ENCODE measurements around the gene CUX1. TPM values are rescaled to one million over a fixed set of nuclear protein-coding genes. Genes with fewer than 3 reads are reported as not detected.

The CUX1 gene
- polyA plus RNA-seq, 12 donors = 38.3 to 53.1 (median 44.7) TPM

DNA sequence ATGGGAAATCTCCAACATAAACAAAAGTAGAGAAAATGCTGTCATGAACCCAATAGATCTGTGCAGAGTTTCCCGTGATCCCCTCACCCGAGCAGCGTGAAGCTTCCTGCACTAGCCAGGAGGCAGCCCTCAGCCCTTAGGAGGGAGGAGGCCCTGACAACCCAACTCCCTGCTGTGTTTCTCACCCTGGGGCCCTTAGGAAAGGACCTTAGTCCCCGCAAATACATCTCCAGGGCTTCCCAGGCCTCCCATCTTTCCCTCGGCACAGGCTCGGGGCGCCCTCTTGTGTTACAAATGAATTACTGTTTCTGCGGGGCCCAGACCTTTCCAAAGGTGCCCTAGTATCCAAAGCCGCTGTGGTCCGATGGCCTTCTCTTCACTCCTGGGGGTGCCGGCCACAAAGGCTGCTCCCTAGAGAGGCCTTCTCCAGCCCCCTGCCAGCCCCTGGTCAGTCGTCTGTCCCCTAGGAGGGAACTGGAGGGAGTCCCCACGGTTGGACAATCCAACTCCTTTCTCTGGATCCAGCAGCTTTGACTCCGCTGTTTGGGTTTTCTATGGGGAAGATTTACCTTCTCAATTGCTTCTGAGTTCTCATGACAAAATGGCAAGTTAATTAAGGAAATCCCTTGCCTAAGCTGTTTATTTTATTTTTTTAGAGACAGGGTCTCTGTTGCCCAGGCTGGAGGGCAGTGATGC is 419.3 kb downstream of the CUX1 start:
- DNase-seq = peak; percentile 54

DNA sequence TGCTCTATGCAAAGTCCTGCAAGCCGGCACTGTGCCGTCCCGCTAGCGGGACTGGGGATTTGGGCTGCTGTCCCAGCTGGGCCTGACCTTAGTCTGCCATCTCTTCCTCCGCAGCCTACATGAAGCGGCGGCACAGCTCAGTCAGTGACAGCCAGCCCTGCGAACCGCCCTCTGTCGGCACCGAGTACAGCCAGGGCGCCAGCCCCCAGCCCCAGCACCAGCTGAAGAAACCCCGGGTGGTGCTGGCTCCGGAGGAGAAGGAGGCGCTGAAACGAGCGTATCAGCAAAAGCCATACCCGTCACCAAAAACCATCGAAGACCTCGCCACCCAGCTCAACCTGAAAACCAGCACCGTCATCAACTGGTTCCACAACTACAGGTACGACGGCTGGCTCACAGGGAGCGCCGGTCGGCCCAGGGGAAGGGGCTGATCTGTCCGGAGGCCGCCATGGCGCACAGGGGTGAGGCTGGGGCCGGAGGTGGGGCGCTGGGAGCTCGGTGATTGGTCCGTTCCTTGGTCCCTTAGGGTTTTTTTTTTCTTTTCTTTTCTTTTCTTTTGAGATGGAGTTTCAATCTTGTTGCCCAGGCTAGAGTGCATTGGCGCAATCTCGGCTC is 421.9 kb downstream of the CUX1 start:
- DNase-seq = no peak

DNA sequence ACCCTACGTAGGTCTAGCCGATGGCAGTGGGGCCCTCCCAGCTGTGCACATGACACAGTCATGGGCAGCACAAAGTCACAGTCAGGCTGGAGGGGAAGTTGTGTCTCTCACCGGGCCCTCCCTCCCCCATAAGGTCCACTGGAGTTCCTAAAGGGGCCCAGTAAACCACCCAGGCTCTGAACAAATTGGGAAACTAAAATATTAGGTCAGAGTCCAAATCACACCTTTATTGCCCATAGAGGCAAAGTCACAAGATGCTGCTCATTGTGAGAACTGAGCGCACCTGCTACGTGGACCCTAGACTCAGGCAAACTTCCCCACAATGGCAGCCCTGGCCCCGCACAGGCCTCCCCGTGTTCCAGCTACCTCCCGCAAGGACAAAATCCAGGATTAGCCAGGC is 424.0 kb downstream of the CUX1 start:
- DNase-seq = no peak

DNA sequence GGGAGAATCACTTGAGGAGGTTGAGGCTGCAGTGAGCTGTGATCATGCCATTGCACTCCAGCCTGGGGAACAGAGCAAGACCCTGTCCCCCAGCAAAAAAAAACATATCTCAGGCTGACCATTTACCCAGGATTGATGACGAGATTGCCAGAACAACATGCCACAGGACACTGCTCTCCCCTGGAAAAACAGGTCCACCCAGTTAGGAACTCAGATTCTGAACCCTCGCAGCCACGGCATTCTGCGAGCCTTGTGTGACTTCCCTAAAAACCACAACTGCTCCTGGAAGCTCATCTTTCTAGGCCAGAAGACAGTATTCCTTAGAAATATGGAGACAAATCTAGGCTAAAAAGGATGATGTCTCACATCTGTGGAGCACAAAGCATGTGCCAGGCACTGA is 427.2 kb downstream of the CUX1 start:
- DNase-seq = no peak

DNA sequence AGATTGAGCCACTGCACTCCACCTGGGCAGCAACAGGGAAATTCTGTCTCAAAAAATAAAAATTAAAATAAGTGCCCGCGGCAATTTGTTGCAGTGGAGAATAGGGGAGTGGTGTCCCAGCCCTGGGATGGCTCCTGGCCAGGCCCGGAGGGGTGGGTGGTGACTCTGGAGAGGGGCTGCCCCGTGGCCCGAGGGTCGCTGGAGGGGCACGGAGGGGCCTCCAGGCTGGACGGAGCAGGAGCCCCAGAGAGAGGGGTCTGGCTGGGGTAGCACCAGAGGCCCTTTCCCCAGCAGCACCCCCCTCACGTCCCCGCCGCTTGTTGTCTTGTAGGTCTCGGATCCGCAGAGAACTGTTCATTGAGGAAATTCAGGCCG is 430.6 kb downstream of the CUX1 start:
- no peak for DNase-seq

DNA sequence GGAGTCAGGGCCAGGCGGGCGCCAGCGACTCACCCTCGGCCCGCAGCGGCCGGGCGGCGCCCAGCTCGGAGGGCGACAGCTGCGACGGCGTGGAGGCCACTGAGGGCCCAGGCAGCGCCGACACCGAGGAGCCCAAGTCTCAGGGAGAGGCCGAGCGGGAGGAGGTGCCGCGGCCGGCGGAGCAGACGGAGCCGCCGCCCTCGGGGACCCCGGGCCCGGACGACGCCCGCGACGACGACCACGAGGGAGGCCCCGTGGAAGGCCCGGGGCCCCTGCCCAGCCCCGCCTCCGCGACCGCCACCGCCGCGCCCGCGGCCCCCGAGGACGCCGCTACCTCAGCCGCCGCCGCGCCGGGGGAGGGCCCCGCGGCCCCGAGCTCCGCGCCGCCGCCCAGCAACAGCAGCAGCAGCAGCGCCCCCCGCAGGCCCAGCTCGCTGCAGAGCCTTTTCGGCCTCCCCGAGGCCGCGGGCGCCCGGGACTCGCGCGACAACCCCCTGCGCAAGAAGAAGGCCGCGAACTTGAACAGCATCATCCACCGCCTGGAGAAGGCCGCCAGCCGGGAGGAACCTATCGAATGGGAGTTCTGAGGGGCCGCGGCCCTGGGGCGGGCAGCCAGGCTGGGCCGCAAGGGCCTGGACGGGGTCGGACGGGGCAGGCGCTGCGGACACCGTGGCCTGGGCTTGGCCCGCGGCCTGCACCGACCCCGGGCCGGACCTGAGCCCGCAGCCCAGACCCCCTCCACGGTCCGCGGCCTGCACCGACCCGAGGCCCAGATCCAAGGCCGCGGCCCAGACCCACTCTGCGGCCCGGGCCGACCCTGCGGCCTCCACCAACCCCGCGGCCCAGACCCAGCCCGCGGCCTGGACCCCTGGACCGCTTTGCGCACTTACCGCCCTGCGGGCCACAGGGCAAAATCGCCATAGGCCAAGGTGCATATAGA is 431.3 kb downstream of the CUX1 start:
- DNase-seq = no peak

DNA sequence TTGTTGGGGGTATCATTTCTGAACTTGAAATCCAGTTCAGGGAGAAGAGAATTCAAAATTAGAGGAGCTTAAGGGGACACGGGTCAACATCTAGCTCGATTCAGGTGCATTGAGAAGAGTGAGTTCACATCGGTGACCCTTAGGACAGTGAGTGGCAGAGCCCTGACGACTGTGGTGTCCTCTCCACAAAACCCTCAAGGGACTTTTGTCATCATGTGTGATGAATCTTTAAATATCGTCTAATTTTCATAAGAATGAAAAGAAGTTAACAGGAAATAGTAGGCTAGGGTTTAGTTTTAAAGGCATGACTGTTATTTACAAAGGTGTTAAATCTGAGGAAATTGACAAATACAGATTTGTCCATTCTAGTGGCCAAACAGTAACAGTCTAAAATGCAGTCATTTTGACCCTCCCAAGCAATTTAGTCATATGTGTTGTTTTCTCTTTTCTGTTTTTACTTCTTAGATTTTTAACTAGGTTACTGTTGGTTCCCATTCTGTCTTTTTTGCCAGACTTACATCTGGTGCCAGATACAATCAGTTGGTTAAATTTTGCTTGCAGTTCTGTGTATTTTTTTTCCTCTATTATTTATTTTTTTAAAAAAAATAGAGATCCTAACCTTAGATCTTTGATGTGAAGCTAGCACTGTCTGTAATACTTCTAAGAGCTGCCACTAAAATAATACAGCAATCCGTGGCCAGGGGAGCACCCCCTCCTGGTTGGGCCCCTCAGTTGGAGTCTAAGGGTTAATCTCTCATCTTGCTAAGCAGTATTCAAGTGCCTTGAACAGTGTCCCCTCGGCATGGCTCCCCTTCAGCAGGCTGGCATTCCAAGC is 434.3 kb downstream of the CUX1 start:
- no peak for DNase-seq

DNA sequence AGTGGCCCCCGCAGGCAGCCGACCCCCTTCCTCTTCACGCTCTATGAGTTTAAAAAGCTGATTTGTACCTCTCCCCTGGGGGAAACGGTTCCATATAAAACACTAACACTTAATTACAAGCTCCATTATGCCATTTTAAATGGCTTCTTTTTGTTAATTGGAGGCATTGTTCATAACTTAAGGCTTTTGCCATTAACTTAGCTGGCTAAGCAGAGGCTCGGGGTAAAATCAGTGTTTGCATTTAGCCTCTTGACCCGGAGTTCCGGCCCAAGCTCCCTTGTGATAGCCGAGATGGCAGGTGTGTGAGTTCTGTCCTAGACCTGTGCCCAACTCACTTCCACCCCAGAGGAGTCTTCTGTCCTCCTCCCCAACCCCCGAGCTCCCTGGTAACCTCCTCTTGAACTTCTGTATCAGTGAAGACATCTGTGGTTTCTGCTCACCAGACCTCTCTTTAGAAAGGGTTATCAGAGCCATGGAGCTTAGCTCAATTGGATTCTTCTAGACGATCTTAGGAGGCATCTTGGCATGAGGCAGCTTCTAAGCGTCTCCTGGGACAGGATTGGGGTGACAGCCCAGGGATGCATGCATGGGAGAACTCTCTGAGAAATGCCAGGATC is 435.0 kb downstream of the CUX1 start:
- no peak for DNase-seq

DNA sequence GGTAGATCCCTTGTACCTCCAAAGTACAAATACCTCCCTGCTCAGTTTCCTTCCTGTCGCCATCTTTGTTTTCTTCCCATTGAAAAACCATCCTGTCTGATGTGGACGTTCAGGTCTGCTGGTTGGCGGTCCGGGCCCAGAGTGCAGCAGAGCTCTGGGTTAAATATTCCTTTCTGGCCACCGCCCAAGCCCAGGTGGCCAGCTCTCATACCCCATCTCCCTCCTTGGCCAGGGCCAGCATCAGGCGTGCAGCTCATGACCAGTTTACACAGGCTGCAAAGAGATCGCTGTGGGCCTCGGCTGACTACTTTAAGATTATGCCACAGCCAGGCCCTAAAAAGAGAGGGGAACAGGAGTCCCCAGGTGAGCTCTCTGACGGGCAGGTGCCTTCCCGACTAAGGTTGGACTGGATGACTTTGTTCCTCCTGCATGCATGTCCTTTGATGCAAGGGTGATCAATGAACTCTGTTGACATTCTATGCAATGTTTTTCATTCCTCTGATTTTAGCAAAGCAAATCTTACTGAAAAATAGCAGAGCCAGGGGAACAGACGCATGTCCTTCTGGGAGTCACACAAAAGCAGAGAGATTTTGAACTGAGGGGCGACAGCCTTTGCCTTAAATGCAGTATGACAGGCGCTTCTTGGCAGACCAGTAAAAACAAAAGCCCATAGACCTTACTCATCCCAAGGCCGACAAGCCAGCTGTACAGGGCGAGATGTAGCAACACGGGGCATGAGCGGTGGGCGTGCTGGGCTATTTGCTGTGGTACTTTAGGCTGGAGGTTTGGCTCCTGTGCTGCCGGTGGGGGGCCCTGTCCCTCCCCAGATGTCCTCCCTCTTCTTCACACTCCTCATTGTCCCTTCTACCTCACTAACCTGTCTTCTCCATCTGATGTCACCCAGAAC is 435.9 kb downstream of the CUX1 start:
- no peak for DNase-seq

DNA sequence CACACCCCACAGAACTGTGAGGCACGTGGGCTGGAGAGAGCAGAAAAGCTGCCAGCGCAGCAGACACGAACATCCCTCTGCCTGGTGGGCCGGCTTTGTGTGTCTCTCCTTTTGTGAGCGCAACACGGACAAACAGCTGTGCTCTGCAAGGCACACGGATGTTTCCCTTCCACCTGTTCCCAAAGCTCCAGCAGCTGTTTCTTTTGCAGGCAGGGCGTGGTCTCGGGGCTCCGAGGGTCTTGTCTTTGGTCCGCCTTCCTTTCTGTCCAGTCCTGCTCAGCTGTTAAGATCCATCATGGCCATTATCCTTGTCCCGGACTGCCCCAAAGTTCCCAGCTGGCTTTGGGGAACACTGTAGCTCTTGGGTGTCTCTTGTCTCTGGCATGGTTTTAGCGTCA is 436.5 kb downstream of the CUX1 start:
- peak; percentile 54 for DNase-seq

DNA sequence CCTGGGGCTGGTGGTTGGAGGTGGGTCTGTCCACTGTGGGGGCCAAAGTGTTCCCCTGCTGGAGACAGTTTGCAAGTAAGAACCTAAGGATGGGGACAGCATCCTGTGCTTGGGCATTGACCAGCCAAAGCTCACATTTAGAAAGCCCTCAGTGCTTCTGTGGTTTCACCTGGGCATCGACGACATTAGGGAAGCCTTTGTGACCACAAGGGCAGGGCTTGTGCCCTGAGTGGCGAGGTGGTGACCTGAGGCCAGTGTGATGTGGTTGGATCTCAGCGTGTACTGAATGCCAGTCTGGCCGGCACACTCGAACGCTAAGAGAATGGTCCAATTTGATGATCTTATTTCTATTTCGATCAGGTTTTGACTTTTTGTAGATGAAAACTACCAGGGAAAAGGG is 437.1 kb downstream of the CUX1 start:
- DNase-seq = no peak

DNA sequence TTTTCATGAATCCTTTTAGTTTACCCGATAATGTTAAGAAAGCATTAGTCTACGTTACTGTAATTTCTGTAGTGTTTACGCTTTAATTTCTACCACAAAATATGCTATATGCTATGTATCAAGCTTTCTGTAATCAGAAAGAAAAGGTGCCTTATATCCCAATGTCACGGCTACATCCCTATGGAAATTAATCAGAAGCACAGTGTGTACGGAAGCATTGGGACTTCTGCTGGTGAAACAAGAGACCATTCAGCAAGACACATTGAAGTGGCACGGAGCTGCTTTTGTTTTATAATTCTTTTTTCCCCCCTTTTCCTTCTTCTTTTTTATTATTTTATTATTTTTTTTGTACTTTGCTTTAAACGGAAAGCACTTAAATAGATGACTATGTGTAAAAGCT is 438.1 kb downstream of the CUX1 start:
- no peak for DNase-seq

DNA sequence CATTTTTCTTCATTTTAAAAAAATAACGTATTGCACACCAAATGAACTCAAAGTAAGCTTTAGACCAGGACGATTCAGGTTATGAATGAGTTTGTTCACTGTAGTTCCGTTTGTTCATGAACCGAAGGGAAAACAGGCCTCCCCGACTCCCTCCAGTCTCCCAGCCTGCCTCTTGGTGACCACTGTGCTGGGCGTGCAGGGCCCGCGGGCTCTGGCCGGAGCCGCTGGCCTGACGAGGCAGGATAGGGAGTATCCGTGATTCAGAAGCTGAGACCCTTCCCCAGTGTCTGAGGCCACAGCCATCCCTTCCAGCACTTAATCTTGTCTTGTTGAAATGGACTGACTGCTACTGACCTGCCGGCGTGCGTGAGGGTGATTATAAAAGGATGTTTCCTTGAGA is 438.5 kb downstream of the CUX1 start:
- no peak for DNase-seq

DNA sequence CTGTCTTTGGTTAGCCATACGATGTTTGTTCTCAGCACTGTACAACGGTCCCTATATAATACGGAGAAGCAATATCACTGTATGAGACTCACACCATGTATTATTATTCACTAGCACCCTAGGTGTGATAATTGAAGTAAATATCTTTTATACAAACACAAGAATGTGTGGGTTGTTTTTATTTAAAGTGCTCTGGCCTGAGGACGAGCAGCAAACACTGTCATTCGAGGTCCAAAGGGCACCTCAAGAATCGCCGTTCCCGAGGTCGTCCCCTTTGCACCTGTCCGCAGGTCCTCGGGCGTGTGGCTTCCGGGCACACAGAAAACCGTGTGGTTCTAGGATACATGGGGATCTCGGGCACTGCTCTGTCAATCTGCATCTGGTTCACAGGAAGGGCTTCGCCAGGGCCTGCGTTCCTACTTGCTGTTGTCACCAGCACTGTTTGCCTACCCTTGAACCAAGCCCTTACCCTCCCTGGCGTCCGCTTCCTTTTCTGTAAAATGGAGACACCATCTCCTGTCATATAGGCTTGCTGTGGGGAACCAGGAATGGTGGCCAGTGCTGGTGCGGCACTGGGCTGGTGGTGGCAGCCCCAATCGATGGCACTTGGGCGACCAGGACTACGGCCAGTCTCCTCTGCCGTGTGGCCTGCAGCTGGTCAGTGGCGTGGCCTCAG is 440.8 kb downstream of the CUX1 start:
- DNase-seq = no peak

DNA sequence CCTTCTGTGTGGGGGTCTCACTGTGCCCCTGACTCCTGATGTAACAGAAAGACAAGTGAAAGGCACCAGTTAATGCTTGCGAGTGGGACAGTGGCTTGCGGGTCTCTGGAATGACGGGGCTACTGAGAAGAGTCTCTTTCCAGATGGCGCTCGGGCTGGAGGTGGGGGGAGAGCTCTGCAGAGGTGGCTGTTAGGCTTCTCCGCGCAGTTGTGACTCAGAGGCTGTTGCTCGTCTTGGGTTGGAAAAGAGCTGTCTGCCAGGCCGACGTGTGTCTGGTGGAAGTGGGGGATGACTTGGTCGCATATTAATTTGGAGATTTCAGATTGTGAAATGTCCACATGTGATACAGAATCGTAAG is 441.3 kb downstream of the CUX1 start:
- DNase-seq = no peak

DNA sequence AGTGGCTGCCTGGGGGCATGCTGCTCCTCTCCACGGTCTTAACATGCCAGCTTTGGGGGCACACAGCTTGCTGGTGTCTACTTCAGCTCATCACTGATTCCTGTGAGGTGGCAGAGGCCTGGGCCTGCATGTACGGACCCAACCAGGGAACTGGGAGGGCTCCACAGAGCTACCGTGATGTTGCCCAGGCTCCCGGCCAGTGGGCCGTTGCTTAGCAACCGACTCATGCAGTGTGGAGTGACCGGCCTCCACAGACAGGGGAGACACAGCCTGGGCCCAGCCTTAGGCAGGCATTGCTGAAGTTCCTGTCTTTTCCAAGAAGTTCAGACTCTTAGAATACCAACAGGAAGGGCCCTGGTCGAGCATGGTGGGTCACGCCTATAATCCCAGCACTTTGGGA is 443.4 kb downstream of the CUX1 start:
- no peak for DNase-seq

DNA sequence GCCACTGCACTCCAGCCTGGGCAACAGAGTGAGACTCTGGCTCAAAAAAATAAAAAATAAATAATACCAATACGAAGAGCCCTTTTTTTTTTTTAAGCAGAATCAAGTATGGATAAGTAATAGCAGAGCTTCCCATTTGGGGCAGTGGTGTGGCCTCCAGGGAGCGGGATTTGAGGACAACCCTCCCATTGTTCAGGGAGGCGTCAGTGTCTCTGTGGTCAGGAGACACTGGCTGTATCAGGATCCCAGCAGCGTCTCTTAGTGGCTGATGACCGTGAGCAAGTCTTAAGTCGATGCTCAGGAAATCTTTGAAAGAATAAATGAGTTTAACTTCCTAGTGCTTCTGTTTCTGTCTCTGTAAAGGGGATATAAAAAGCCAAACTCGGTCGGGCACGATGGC is 444.0 kb downstream of the CUX1 start:
- no peak for DNase-seq

DNA sequence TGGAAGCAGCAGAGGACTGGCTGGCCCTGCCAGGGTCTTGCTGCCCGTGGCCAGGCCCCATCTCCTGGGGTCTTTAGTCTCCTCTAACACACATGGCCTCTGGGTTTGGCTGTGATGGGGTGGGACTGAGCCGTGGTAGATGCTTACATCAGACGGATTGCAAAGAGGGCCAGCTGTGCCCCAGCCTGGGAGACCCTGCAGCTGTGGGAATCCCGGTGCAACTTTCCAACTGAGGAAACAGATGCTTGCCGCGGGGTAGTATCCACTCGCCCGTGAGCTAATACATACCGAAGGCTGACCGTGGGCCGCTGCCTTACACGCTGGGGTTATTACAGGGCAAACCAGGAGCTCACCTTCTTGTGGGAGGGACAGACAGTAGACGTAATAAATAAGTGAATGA is 445.1 kb downstream of the CUX1 start:
- DNase-seq = no peak

DNA sequence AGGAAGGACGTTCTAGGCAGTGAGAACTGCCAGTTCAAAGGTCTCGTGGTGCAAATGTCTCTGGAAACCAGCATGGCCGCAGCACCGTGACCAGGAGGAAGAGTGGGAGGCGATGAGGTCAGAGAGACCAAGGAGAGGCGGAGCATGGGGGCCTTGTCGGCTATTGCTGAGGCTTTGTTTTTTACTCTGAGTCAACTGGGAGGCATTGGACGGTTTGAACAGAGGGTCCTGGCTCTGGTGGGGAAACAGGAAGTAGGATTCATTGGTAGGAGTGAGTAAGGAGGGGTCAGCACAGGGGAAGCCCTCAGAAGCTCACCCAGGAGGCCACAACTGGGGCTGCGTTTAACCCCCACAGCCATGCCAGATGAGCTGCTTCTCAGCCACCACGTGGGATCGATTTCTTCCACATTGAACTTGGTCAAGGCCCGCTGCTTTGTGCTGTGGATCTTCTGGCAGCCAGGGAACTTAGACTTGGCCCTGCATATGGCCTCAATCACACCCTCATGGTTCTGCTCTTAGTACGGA is 447.0 kb downstream of the CUX1 start:
- no peak for DNase-seq

DNA sequence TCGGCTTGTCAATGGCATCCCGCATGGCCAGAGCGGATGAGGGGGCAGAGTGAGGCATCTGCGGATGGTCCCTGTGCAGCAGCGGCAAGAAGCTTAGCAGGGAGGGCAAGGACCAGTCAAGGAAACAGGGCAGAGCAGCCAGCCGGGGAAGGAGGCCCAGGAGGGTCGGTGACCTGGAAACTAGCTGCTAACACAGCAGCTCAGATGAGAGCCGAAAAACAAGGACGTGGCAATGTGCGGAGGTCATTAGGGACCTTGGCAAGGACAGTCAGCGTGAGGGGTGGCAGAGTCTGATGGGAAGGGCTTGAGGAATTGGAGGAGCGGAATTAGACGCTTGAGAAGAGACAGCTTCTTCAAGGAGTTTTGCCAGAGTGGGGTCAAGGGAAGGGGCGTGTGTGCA is 449.1 kb downstream of the CUX1 start:
- no peak for DNase-seq

All from muscle of arm (tissue), 12 donors.